ENCODE measurements around the gene CKLF.
"Not testable (repeated sequence)": the region's sequence is repeated elsewhere in the genome, so short reads cannot be mapped to it uniquely, and the experiment has no call there.

The CKLF gene

GRCh38 chr16:66568355-66568754 lies 16.0 kb downstream of the CKLF start:
- DNase-seq (ENCODE audit: low read depth in 2 of 2): no peak

GRCh38 chr16:66569131-66569530 lies 16.8 kb downstream of the CKLF start:
- no peak for DNase-seq (ENCODE audit: low read depth in 2 of 2)

- DNase-seq (ENCODE audit: low read depth in 2 of 2): no peak
Measured at GRCh38 chr16:66569827-66570405, 17.5 kb downstream of the CKLF start.

GRCh38 chr16:66572356-66572755 lies 20.0 kb downstream of the CKLF start:
- DNase-seq (ENCODE audit: low read depth in 2 of 2): no peak

- no peak for DNase-seq (ENCODE audit: low read depth in 2 of 2)
Measured at GRCh38 chr16:66574081-66574480, 21.7 kb downstream of the CKLF start.

- DNase-seq (ENCODE audit: low read depth in 2 of 2): no peak
Measured at GRCh38 chr16:66574531-66574930, 22.2 kb downstream of the CKLF start.

- no peak for DNase-seq (ENCODE audit: low read depth in 2 of 2)
Measured at GRCh38 chr16:66575060-66575459, 22.7 kb downstream of the CKLF start.

GRCh38 chr16:66576296-66576695 lies 23.9 kb downstream of the CKLF start:
- no peak for DNase-seq (ENCODE audit: low read depth in 2 of 2)

- DNase-seq (ENCODE audit: low read depth in 2 of 2): no peak
Measured at GRCh38 chr16:66578651-66579531, 26.5 kb downstream of the CKLF start, which contains the start of gene CMTM2. TSS of gene CMTM2 (plus strand) at chr16:66579463. CDS start at chr16:66579608, 145 bp downstream.

GRCh38 chr16:66580605-66581209 lies 28.3 kb downstream of the CKLF start:
- no peak for DNase-seq (ENCODE audit: low read depth in 2 of 2)

- DNase-seq (ENCODE audit: low read depth in 2 of 2): no peak
Measured at GRCh38 chr16:66581246-66581952, 29.0 kb downstream of the CKLF start.

- DNase-seq (ENCODE audit: low read depth in 2 of 2): no peak
Measured at GRCh38 chr16:66585481-66586239, 33.3 kb downstream of the CKLF start.

GRCh38 chr16:66587881-66588600 lies 35.7 kb downstream of the CKLF start:
- DNase-seq (ENCODE audit: low read depth in 2 of 2): no peak

GRCh38 chr16:66588981-66589713 lies 36.8 kb downstream of the CKLF start:
- peak; percentile 52 to 53 for DNase-seq (ENCODE audit: low read depth in 2 of 2)

- no peak for DNase-seq (ENCODE audit: low read depth in 2 of 2)
Measured at GRCh38 chr16:66590322-66590721, 37.9 kb downstream of the CKLF start.

GRCh38 chr16:66591018-66591417 lies 38.6 kb downstream of the CKLF start:
- no peak for DNase-seq (ENCODE audit: low read depth in 2 of 2)

- no peak for DNase-seq (ENCODE audit: low read depth in 2 of 2)
Measured at GRCh38 chr16:66592241-66592640, 39.9 kb downstream of the CKLF start.

GRCh38 chr16:66592814-66593213 lies 40.4 kb downstream of the CKLF start:
- no peak for DNase-seq (ENCODE audit: low read depth in 2 of 2)

GRCh38 chr16:66594739-66595138 lies 42.4 kb downstream of the CKLF start:
- no peak for DNase-seq (ENCODE audit: low read depth in 2 of 2)

- DNase-seq (ENCODE audit: low read depth in 2 of 2): not testable (repeated sequence)
Measured at GRCh38 chr16:66596559-66596958, 44.2 kb downstream of the CKLF start.
